SU-DHL-6 (cell line): ENCODE data around the gene ELP2.

Experiments
- EZH2phosphoT487 ChIP-seq: fragments of 200-600 bp; sonication (generic), shearing (Covaris generic); conservative IDR thresholded peaks from 2 replicates; pipeline ENCODE4 v1.6.1; 2018; ENCODE audit warnings: mild to moderate bottlenecking, antibody characterized with exemption, low read length, moderate library complexity, mixed read lengths
- TF ChIP-seq, protein P1 (sequence below): fragments of 200-600 bp; sonication (generic); IDR thresholded peaks from one replicate; pipeline ENCODE4 v1.5.1; 2017; ENCODE audit warnings: antibody characterized with exemption, mild to moderate bottlenecking, low read length, moderate library complexity; ENCODE audit not compliant: insufficient read depth, poor library complexity, severe bottlenecking

DNA sequence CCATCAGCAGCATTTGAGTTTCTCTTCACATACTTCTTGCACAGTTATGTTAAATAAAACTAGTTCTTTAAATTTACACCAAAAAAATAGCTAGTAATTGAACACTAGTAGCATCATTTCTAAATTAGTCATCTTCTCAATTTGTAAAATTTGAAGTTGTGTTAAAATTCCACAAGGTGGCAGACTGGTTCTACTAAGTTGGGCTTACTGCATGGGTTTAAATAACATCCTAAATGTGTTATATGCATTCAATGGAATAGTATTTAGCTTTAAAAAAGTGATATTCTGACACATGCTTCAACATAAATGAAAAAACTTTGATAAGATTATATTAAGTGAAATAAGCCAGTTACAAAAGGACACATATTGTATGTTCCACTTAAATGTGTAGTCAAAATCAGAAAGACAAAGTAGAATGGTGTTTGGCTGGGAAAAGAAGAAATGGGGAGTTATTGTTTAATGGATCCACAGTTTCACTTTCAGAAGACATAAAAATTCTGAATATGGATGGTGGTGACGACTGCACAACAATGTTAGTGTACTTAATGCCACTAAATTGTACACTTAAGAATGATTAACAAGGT, 33.7 kb upstream of the ELP2 start:
- TF ChIP-seq, protein P1, sequence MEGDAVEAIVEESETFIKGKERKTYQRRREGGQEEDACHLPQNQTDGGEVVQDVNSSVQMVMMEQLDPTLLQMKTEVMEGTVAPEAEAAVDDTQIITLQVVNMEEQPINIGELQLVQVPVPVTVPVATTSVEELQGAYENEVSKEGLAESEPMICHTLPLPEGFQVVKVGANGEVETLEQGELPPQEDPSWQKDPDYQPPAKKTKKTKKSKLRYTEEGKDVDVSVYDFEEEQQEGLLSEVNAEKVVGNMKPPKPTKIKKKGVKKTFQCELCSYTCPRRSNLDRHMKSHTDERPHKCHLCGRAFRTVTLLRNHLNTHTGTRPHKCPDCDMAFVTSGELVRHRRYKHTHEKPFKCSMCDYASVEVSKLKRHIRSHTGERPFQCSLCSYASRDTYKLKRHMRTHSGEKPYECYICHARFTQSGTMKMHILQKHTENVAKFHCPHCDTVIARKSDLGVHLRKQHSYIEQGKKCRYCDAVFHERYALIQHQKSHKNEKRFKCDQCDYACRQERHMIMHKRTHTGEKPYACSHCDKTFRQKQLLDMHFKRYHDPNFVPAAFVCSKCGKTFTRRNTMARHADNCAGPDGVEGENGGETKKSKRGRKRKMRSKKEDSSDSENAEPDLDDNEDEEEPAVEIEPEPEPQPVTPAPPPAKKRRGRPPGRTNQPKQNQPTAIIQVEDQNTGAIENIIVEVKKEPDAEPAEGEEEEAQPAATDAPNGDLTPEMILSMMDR = peak; percentile 70
- no peak for TF ChIP-seq EZH2phosphoT487
